HepG2 (cell line): ENCODE data around the gene SLTM. TPM values are rescaled to one million over a fixed set of nuclear protein-coding genes. Genes with fewer than 3 reads are reported as not detected.

ENCODE experiments used
- ATF7 ChIP-seq, 2 experiments: fragments of 450-650 bp in 1 of 2; sonication (generic) in 1 of 2; formaldehyde crosslinking in 1 of 2; IDR thresholded peaks; 2 replicates each; pipeline versions ENCODE4 v1.4.0 to v1.6.1; 2016 to 2020; ENCODE audit warnings: antibody characterized with exemption in 1 of 2, mild to moderate bottlenecking in 1 of 2, missing genetic modification reagents in 1 of 2
- CEBPG ChIP-seq: IDR thresholded peaks from 2 replicates; pipeline ENCODE4 v1.6.1; 2016
- HMGXB3 ChIP-seq: sonication (generic); formaldehyde crosslinking; IDR thresholded peaks from 2 replicates; pipeline ENCODE4 v1.4.0; 2020; ENCODE audit warnings: missing genetic modification reagents, borderline replicate concordance
- HNRNPK ChIP-seq: fragments of 200-400 bp; formaldehyde crosslinking; IDR thresholded peaks from 2 replicates; pipeline ENCODE4 v1.6.1; 2018; ENCODE audit warnings: low read length, low read depth, moderate library complexity, mild to moderate bottlenecking; ENCODE audit not compliant: poor library complexity, severe bottlenecking
- KDM4B ChIP-seq: sonication (generic); formaldehyde crosslinking; IDR thresholded peaks from 2 replicates; pipeline ENCODE4 v1.4.0; 2020; ENCODE audit warnings: missing genetic modification reagents
- MBD4 ChIP-seq: IDR thresholded peaks from 2 replicates; pipeline ENCODE4 v1.6.1; 2012; ENCODE audit warnings: low read length, inconsistent platforms, borderline replicate concordance
- SNAPC2 ChIP-seq: sonication (generic); formaldehyde crosslinking; IDR thresholded peaks from 2 replicates; pipeline ENCODE4 v1.8.1; 2022; ENCODE audit warnings: mild to moderate bottlenecking, missing genetic modification reagents
- SOX13 ChIP-seq, 3 experiments: fragments of 450-650 bp in 1 of 3; sonication (generic) in 1 of 3; formaldehyde crosslinking in 1 of 3; IDR thresholded peaks in 2 of 3; conservative IDR thresholded peaks in 1 of 3; 2 replicates each; pipeline versions ENCODE4 v1.5.0 to v1.6.1; 2016 to 2020; ENCODE audit warnings: antibody characterized with exemption in 1 of 3, mild to moderate bottlenecking in 1 of 3, missing compliant biosample characterization in 1 of 3, missing genetic modification reagents in 1 of 3, moderate library complexity in 1 of 3
- ZBTB10 ChIP-seq: sonication (generic); formaldehyde crosslinking; IDR thresholded peaks from 2 replicates; pipeline ENCODE4 v1.4.0; 2020; ENCODE audit warnings: missing genetic modification reagents, borderline replicate concordance
- ZBTB4 ChIP-seq: sonication (generic); formaldehyde crosslinking; IDR thresholded peaks from 2 replicates; pipeline ENCODE4 v1.4.0; 2020; ENCODE audit warnings: missing genetic modification reagents, mild to moderate bottlenecking, borderline replicate concordance
- ZNF138 ChIP-seq: sonication (generic); formaldehyde crosslinking; IDR thresholded peaks from 2 replicates; pipeline ENCODE4 v1.5.0; 2020; ENCODE audit warnings: mild to moderate bottlenecking, low read depth, missing genetic modification reagents
- ZNF512 ChIP-seq: sonication (generic); formaldehyde crosslinking; IDR thresholded peaks from 2 replicates; pipeline ENCODE4 v1.4.0; 2020; ENCODE audit warnings: mild to moderate bottlenecking, missing genetic modification reagents
- ZNF740 ChIP-seq: sonication (generic); formaldehyde crosslinking; IDR thresholded peaks from 2 replicates; pipeline ENCODE4 v1.4.0; 2020; ENCODE audit warnings: missing genetic modification reagents
- ZNF768 ChIP-seq: sonication (generic); formaldehyde crosslinking; IDR thresholded peaks from 2 replicates; pipeline ENCODE4 v1.4.0; 2020; ENCODE audit warnings: missing genetic modification reagents
- polyA plus RNA-seq, 8 experiments: library from polyadenylated mRNA; depleted of rRNA in 3 of 8; stranded (reverse) in 7 of 8; unstranded in 1 of 8; fragments of >200 nt; fragmentation: Illumina TruSeq in 4 of 8; extraction: Trizol in 4 of 8; gene quantifications; 2 replicates each; pipeline versions ENCODE4 v1.2.1 to v1.2.3, GENCODE V29; 2011 to 2016; ENCODE audit warnings: low read depth in 4 of 8, missing spikeins in 1 of 8, mixed read lengths in 1 of 8; ENCODE audit not compliant: insufficient read depth in 1 of 8
- total RNA-seq, 5 experiments: library from RNA; depleted of rRNA; stranded (reverse); fragments of >200 nt; fragmentation: Illumina TruSeq; extraction: Trizol; gene quantifications; 2 replicates each; pipeline ENCODE4 v1.2.3, GENCODE V29; 2016; ENCODE audit warnings: low read depth in 1 of 5

The SLTM gene
- total and polyA plus RNA-seq, 2 of the 13 experiments (the other 11 are each of a cell fraction or from before 2014, with no cell fraction given), result 22.0 to 64.2 TPM

GRCh38 chr15:58933281-58934113, at the start of gene SLTM (continued):
- TF ChIP-seq ATF7 (IDR thresholded peaks at IDR 0.05) (no peak), ATF7 (CRISPR knock-in tag; IDR thresholded peaks at IDR 0.05) (no peak), SOX13 (IDR thresholded peaks at IDR 0.05) (no peak), SOX13 (CRISPR knock-in tag; conservative IDR thresholded peaks at IDR 0.05 in 1 of 2, IDR thresholded peaks at IDR 0.05 in 1 of 2) (peak in 1 of 2 experiments; percentile 20; a peak in 1 of 4 replicates), HNRNPK (no peak), ZBTB10 (no peak), SNAPC2 (no peak), KDM4B (CRISPR knock-in tag) (no peak), CEBPG (CRISPR knock-in tag) (peak; percentile 79), ZNF138 (CRISPR knock-in tag) (peak; percentile 55; the same call in 1 of the 2 replicates), ZBTB4 (CRISPR knock-in tag) (no peak; the same call in 1 of the 2 replicates), ZNF768 (CRISPR knock-in tag) (peak; percentile 50; the same call in 1 of the 2 replicates), ZNF740 (CRISPR knock-in tag) (no peak), ZNF512 (CRISPR knock-in tag) (no peak), HMGXB3 (no peak), MBD4 (no peak)
